ENCODE results near the gene SUN2. TPM values are rescaled to one million over a fixed set of nuclear protein-coding genes. Genes with fewer than 3 reads are reported as not detected.

Gene SUN2
- total RNA-seq, 6 donors from 2014 or later, result 191 to 436 (median 275) TPM

GRCh38 chr22:38766076-38766777 lies 10.4 kb upstream of the SUN2 start:
- no peak overlapping the region for H3K4me3 ChIP-seq
- TF ChIP-seq EP300 (IDR thresholded peaks at IDR 0.05) (no peak), CTCF (IDR thresholded peaks at IDR 0.05) (peak; percentile 50 to 63 (median 60))
- H3K9me3 ChIP-seq, result no peaks in the 10 kb centered on the region
- H3K36me3 ChIP-seq, result no peaks in the 10 kb centered on the region
- H3K27ac ChIP-seq, result no peak overlapping the region
- ATAC-seq (ENCODE audit: low FRiP score in 2 of 2), result peak in 1 of 2 donors; percentile 48
- WGBS, 2 donors, result 43 to 50% methylated on average over 11 to 14 of the region's 14 CpGs
- peaks cover 0 to 10% (median 0%) of the 10 kb centered on the region in 4 donors for H3K4me1 ChIP-seq
- H3K27me3 ChIP-seq, result peaks cover 0 to 5% (median 0%) of the 10 kb centered on the region in 4 donors
- DNase-seq, result peak in 1 of 2 donors; percentile 44

GRCh38 chr22:38762551-38762983 lies 6.8 kb upstream of the SUN2 start:
- Histone ChIP-seq H3K4me3 (no peak overlapping the region), H3K4me1 (peaks cover 0 to 5% (median under 1%) of the 10 kb centered on the region in 4 donors), H3K27ac (no peak overlapping the region), H3K9me3 (no peaks in the 10 kb centered on the region), H3K36me3 (no peaks in the 10 kb centered on the region), H3K27me3 (peaks cover 0 to 5% (median 0%) of the 10 kb centered on the region in 4 donors)
- 55 to 77% methylated on average over 10 to 11 of the region's 11 CpGs for WGBS, 2 donors
- TF ChIP-seq EP300 (IDR thresholded peaks at IDR 0.05), result no peak
- no peak for TF ChIP-seq CTCF (IDR thresholded peaks at IDR 0.05)
- DNase-seq (no peak), ATAC-seq (ENCODE audit: low FRiP score in 2 of 2) (no peak)

GRCh38 chr22:38761202-38762162 lies 5.7 kb upstream of the SUN2 start:
- H3K9me3 ChIP-seq, result no peaks in the 10 kb centered on the region
- DNase-seq (no peak), ATAC-seq (ENCODE audit: low FRiP score in 2 of 2) (peak in 1 of 2 donors; percentile 24)
- no peak overlapping the region for H3K4me3 ChIP-seq
- no peaks in the 10 kb centered on the region for H3K36me3 ChIP-seq
- peaks cover 0 to 5% (median 0%) of the 10 kb centered on the region in 4 donors for H3K27me3 ChIP-seq
- no peak for TF ChIP-seq CTCF (IDR thresholded peaks at IDR 0.05)
- no peak for TF ChIP-seq EP300 (IDR thresholded peaks at IDR 0.05)
- TF ChIP-seq POLR2AphosphoS5 (IDR thresholded peaks at IDR 0.05), result no peak
- TF ChIP-seq POLR2A (IDR thresholded peaks at IDR 0.05), result no peak
- peaks cover 7 to 14% (median 11%) of the 10 kb centered on the region in 4 donors for H3K4me1 ChIP-seq
- no peak overlapping the region for H3K27ac ChIP-seq
- WGBS, 2 donors, result 75 to 77% methylated on average over 13 to 20 of the region's 20 CpGs

GRCh38 chr22:38760477-38761201 lies 4.8 kb upstream of the SUN2 start:
- H3K4me1 ChIP-seq, result peaks cover 8 to 16% (median 14%) of the 10 kb centered on the region in 4 donors
- no peaks in the 10 kb centered on the region for H3K36me3 ChIP-seq
- H3K27ac ChIP-seq, result no peak overlapping the region
- TF ChIP-seq CTCF (IDR thresholded peaks at IDR 0.05) (no peak), POLR2AphosphoS5 (IDR thresholded peaks at IDR 0.05) (no peak), EP300 (IDR thresholded peaks at IDR 0.05) (no peak), POLR2A (IDR thresholded peaks at IDR 0.05) (no peak)
- DNase-seq (no peak), ATAC-seq (ENCODE audit: low FRiP score in 2 of 2) (no peak)
- peaks cover 0 to 5% (median 0%) of the 10 kb centered on the region in 4 donors for H3K27me3 ChIP-seq
- H3K4me3 ChIP-seq, result no peak overlapping the region
- WGBS, 2 donors, result 84% methylated on average over 7 to 12 of the region's 12 CpGs
- H3K9me3 ChIP-seq, result no peaks in the 10 kb centered on the region

Data from upper lobe of left lung (tissue), 6 donors.